Fibroblast of peridontal ligament (primary cell): ENCODE results near the gene HOMER2.
"Not testable (repeated sequence)": the region's sequence is repeated elsewhere in the genome, so short reads cannot be mapped to it uniquely, and the experiment has no call there.

Experiments
- DNase-seq: peaks from one replicate; pipeline ENCODE4 v3.0.0-alpha.2; 2010; ENCODE audit errors: extremely low read depth

HOMER2 gene

GRCh38 chr15:82964890-82965289 is 12.4 kb upstream of the HOMER2 start:
- DNase-seq, result no peak

GRCh38 chr15:82963471-82964341 is 11.2 kb upstream of the HOMER2 start:
- peak; percentile 72 for DNase-seq

- no peak for DNase-seq
Measured at GRCh38 chr15:82960766-82961165, 8.2 kb upstream of the HOMER2 start.

- DNase-seq, result no peak
Measured at GRCh38 chr15:82959423-82959822, 6.9 kb upstream of the HOMER2 start.

GRCh38 chr15:82958638-82959037 is 6.1 kb upstream of the HOMER2 start:
- DNase-seq, result no peak

GRCh38 chr15:82951472-82952157 is 905 bp downstream of the HOMER2 start:
- peak; percentile 38 for DNase-seq

- DNase-seq, result peak; percentile 22
Measured at GRCh38 chr15:82950746-82951370, 1.7 kb downstream of the HOMER2 start.

GRCh38 chr15:82950295-82950694 is 2.2 kb downstream of the HOMER2 start:
- no peak for DNase-seq

- DNase-seq, result no peak
Measured at GRCh38 chr15:82946155-82946701, 6.3 kb downstream of the HOMER2 start.

GRCh38 chr15:82945326-82945725 is 7.2 kb downstream of the HOMER2 start:
- DNase-seq, result no peak

- peak; percentile 69 for DNase-seq
Measured at GRCh38 chr15:82944821-82945220, 7.7 kb downstream of the HOMER2 start.

GRCh38 chr15:82944056-82944455 is 8.5 kb downstream of the HOMER2 start:
- DNase-seq, result no peak

- no peak for DNase-seq
Measured at GRCh38 chr15:82943176-82943575, 9.3 kb downstream of the HOMER2 start.

- DNase-seq, result peak; percentile 13
Measured at GRCh38 chr15:82942691-82943090, 9.8 kb downstream of the HOMER2 start.

- not testable (repeated sequence) for DNase-seq
Measured at GRCh38 chr15:82939678-82940077, 12.8 kb downstream of the HOMER2 start.

GRCh38 chr15:82937712-82938058 is 14.8 kb downstream of the HOMER2 start:
- DNase-seq, result no peak

- DNase-seq, result peak; percentile 52
Measured at GRCh38 chr15:82936966-82937711, 15.4 kb downstream of the HOMER2 start.

- DNase-seq, result no peak
Measured at GRCh38 chr15:82935382-82935781, 17.1 kb downstream of the HOMER2 start.

- DNase-seq, result no peak
Measured at GRCh38 chr15:82934100-82934880, 18.2 kb downstream of the HOMER2 start.

- DNase-seq, result no peak
Measured at GRCh38 chr15:82933576-82933975, 18.9 kb downstream of the HOMER2 start.

GRCh38 chr15:82931221-82931620 is 21.3 kb downstream of the HOMER2 start:
- DNase-seq, result no peak
